Pancreas (tissue), 10 donors: Measurements from ENCODE around the gene MTX2. TPM values are rescaled to one million over a fixed set of nuclear protein-coding genes. Genes with fewer than 3 reads are reported as not detected.

ENCODE experiments used
- ATAC-seq, 4 donors: fragments of 200-7000 bp; cut with Tn5 transposase; one replicate each; pipeline versions ENCODE4 v1.8.0 to v1.9.1; 2020; ENCODE audit warnings: mild to moderate bottlenecking in 4 of 4, moderate library complexity in 4 of 4
- DNase-seq, 6 donors: peaks; one replicate each; pipeline ENCODE4 v3.0.0-alpha.2; 2020
- FAIRE-seq: peaks from 2 replicates; lab custom pipeline; 2012; peaks lifted over from hg19 to GRCh38; lab: Jason Lieb, UNC
- H3K27ac ChIP-seq, 4 donors: fragments of 200-600 bp; sonication (generic); 1 replicate in 3 of 4; 2 replicates in 1 of 4; pipeline versions ENCODE4 v1.5.0 to v1.8.0; 2020
- H3K27me3 ChIP-seq, 4 donors: fragments of 200-600 bp; one replicate each; pipeline ENCODE4 v1.8.0; 2021
- H3K36me3 ChIP-seq, 3 donors: fragments of 200-600 bp; sonication (generic) in 1 of 3; one replicate each; pipeline versions ENCODE4 v1.5.0 to v1.8.0; 2020 to 2021
- H3K4me1 ChIP-seq, 3 donors: fragments of 200-600 bp; one replicate each; pipeline ENCODE4 v1.8.0; 2021
- H3K4me3 ChIP-seq, 4 donors: fragments of 200-600 bp; sonication (generic) in 2 of 4; one replicate each; pipeline versions ENCODE4 v1.5.0 to v1.8.0; 2020 to 2021
- H3K9me3 ChIP-seq, 4 donors: fragments of 200-600 bp; one replicate each; pipeline ENCODE4 v1.8.0; 2021
- WGBS, 2 donors: extraction: QIAGEN DNeasy Blood & Tissue Kit; methylation state at CpG; one replicate each; pipeline ENCODE4 v1.1.7; 2013; 5-methylcytosine and 5-hydroxymethylcytosine counted together
- intact Hi-C, 3 donors: fragments of 100-400 bp; cut with DNase I; formaldehyde crosslinking; loops; one replicate each; pipeline versions ENCODE4 v1.11.1 to v1.14.2; 2022
- polyA plus RNA-seq, 2 donors: library from polyadenylated mRNA; stranded (reverse); fragments of 200-250 nt; gene quantifications; one replicate each; pipeline ENCODE4 v1.2.3, GENCODE V29; 2013
- total RNA-seq, 6 donors: library from RNA; stranded (reverse); fragmentation: NEBNext Ultra II Directional in 4 of 6; extraction: Animal tissue kit (Norgen Biotek cat#: 25700) in 4 of 6; gene quantifications; one replicate each; pipeline versions ENCODE4 v1.2.1 to v1.2.4, GENCODE V29; 2021 to 2023
- TF ChIP-seq, protein P1 (sequence below), 4 donors: fragments of 200-600 bp; sonication (generic) in 3 of 4; IDR thresholded peaks; one replicate each; pipeline versions ENCODE4 v1.5.0 to v1.8.0; 2021; ENCODE audit warnings: antibody characterized with exemption in 4 of 4
- donor health status: healthy with polysubstance abuse.
- donor health status: DM: no; HTN: no; CAD: no; lungs with moderate emphysema.
- donor health status: DM: no; HTN: no; CAD: no.
- donor health status: control.
- donor health status: control.
- donor health status: Bipolar disorder and iron deficiency.
- donor health status: DM: yes; HTN: yes; CAD: no.
- donor health status: DM: no; HTN: no; CAD: no.
- donor health status: DM: no; HTN: no; CAD: no.
- donor health status: DM: yes; HTN: yes; CAD: no.

The MTX2 gene
- total and polyA plus RNA-seq, 8 donors: 8.1 to 28.3 (median 10.5) TPM

DNA sequence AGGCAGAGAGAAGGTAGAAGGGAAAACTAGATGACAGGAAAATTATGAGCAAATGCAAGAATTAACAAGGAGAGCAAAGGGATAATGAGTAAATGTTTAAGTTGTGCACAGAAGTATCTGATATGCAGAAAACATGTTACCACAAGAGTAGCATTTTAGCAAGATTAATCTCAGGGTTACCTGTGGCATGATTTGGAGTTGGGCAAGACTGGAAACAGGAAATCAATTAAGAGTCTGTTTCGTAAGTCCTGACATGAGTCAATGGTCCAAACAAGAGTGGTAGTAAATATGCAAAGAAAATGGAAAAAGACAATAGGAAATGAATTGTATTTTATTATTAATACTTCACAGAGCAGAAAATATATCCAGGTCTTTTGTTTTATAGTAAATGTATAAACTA, 17.3 kb upstream of the MTX2 start:
- Histone ChIP-seq H3K27me3 (peaks cover 0 to 3% (median 0%) of the 10 kb centered on the region in 4 donors), H3K4me3 (no peak overlapping the region), H3K27ac (no peak overlapping the region), H3K4me1 (no peaks in the 10 kb centered on the region), H3K9me3 (no peaks in the 10 kb centered on the region), H3K36me3 (no peaks in the 10 kb centered on the region)
- ATAC-seq: no peak
- TF ChIP-seq, protein P1, sequence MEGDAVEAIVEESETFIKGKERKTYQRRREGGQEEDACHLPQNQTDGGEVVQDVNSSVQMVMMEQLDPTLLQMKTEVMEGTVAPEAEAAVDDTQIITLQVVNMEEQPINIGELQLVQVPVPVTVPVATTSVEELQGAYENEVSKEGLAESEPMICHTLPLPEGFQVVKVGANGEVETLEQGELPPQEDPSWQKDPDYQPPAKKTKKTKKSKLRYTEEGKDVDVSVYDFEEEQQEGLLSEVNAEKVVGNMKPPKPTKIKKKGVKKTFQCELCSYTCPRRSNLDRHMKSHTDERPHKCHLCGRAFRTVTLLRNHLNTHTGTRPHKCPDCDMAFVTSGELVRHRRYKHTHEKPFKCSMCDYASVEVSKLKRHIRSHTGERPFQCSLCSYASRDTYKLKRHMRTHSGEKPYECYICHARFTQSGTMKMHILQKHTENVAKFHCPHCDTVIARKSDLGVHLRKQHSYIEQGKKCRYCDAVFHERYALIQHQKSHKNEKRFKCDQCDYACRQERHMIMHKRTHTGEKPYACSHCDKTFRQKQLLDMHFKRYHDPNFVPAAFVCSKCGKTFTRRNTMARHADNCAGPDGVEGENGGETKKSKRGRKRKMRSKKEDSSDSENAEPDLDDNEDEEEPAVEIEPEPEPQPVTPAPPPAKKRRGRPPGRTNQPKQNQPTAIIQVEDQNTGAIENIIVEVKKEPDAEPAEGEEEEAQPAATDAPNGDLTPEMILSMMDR (IDR thresholded peaks at IDR 0.05): no peak
- WGBS, 2 donors: 29 to 36% methylated on average over 1 of the region's 1 CpG
- FAIRE-seq: no peak
- intact Hi-C loops: no loop called here
- no peak for DNase-seq

DNA sequence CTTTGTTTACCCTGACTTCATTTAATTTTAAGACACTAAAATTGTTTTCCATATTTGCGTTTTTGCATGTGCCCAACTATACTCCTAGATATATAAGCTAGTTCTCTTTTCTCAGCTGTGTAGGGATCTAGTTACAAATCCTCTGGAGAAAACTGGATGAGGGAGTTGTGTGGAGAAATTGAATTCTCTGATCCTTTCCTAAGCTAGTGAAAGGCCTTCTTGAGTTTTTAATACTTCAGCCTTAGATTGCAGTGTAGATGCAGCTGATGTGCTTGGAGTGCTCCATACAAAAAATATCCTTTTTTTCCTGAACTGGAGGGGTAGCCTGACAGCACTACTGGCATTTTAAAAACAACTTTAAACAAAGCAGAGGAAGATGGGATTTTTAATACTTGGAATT, 8.6 kb upstream of the MTX2 start:
- ATAC-seq: no peak
- intact Hi-C loops: no loop called here
- WGBS, 2 donors: 80 to 85% methylated on average over 1 of the region's 1 CpG
- TF ChIP-seq, protein P1 (IDR thresholded peaks at IDR 0.05): no peak
- H3K9me3 ChIP-seq: no peaks in the 10 kb centered on the region
- H3K27me3 ChIP-seq: no peaks in the 10 kb centered on the region
- DNase-seq: no peak
- H3K4me1 ChIP-seq: no peaks in the 10 kb centered on the region
- H3K4me3 ChIP-seq: no peak overlapping the region
- H3K27ac ChIP-seq: no peak overlapping the region
- no peak for FAIRE-seq
- no peaks in the 10 kb centered on the region for H3K36me3 ChIP-seq

DNA sequence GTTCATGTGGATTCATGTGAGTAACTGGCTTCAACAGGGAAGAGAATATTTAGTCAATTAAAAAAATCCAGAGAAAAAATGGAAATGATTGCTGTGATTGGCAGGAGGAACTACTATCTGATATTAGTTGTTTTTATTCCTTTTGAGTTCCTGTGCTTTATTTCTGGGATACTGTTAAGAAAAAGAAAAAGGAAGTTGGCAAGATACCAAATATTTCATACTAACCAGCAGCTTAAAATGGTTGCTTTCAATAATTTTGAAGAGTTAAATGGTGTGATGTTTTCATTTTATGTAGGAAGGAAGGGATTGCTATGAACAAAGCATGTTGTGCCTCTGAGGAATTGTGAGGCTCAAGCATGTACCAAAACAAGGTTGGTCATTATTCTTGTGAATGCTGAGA, 8.1 kb upstream of the MTX2 start:
- ATAC-seq (no peak), FAIRE-seq (no peak)
- intact Hi-C loops: no loop called here

DNA sequence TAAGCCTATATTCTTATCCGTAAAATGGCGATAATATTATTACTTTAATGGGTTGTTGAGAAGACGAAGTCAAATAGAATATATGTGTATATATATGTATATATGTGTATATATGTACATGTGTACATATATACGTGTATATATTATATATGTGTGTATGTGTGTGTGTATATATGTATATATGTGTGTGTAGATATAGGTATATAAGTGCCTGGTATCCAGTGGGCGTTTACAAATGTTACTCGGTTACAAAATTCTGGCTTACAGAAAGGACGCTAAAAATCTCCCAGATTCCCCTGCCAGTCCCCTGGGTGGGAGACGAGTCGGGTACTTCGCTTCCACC, 295 bp upstream of the MTX2 start:
- Histone ChIP-seq H3K9me3 (no peaks in the 10 kb centered on the region), H3K27me3 (no peaks in the 10 kb centered on the region), H3K27ac (peak overlapping the region; percentile 86 to 91 (median 90)), H3K4me1 (peaks cover 7 to 20% (median 9%) of the 10 kb centered on the region in 3 donors), H3K36me3 (no peaks in the 10 kb centered on the region), H3K4me3 (peak overlapping the region; percentile 79 to 98 (median 88))
- 18% methylated on average over 10 of the region's 10 CpGs for WGBS, 2 donors
- TF ChIP-seq, protein P1 (IDR thresholded peaks at IDR 0.05): no peak
- intact Hi-C loops: no loop called here
- DNase-seq (no peak), FAIRE-seq (no peak), ATAC-seq (peak in 1 of 4 donors; percentile 28)

More for the DNA sequence above, 8.1 kb upstream of the MTX2 start:
- Histone ChIP-seq H3K27ac (no peak overlapping the region), H3K4me3 (no peak overlapping the region), H3K9me3 (no peaks in the 10 kb centered on the region), H3K36me3 (no peaks in the 10 kb centered on the region), H3K27me3 (no peaks in the 10 kb centered on the region), H3K4me1 (no peaks in the 10 kb centered on the region)
- TF ChIP-seq, protein P1 (IDR thresholded peaks at IDR 0.05): no peak
- DNase-seq: no peak

DNA sequence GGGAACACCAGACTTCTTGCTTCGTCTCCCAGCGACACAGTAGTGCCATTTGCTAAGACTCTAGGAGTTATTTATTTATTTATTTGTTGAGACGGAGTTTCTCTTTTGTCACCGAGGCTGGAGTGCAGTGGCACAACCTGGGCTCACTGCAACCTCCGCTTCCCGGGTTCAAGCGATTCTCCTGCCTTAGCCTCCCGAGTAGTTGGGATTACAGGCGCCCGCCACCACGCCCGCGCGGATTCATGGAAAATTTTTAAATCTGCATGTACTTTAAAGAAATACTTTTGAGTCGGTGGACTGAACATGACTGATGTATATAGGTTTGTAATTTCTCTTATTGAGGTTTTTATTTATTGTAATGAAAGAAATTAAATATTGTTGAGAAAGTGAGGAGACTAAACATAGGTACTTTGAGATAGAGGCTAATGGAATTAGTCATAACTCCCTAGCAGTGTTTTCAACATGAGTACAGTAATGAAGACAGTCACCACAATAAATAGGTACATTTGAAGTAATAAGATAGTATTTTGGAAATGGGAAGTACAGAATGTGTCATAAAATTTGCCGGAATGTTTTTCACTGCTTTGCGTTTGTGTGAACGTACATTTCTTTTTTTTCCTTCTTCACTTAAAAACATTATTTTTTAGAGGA, 983 bp downstream of the MTX2 start:
- peaks cover 7 to 20% (median 9%) of the 10 kb centered on the region in 3 donors for H3K4me1 ChIP-seq
- no peaks in the 10 kb centered on the region for H3K27me3 ChIP-seq
- TF ChIP-seq, protein P1 (IDR thresholded peaks at IDR 0.05): no peak
- 41 to 47% methylated on average over 18 of the region's 18 CpGs for WGBS, 2 donors
- DNase-seq: no peak
- peak in 1 of 4 donors; percentile 10 for ATAC-seq
- no peaks in the 10 kb centered on the region for H3K36me3 ChIP-seq
- H3K4me3 ChIP-seq: peak overlapping the region; percentile 79 to 98 (median 88)
- intact Hi-C loops: no loop called here
- FAIRE-seq: no peak
- peak overlapping the region in 2 of 4 donors; percentile 89 to 91 for H3K27ac ChIP-seq
- no peaks in the 10 kb centered on the region for H3K9me3 ChIP-seq
